GM12873 (cell line): Measurements from ENCODE around the gene ISG20L2.

Experiments
- CTCF ChIP-seq: IDR thresholded peaks from 2 replicates; pipeline ENCODE4 v1.5.1; 2012; ENCODE audit warnings: low read depth, mild to moderate bottlenecking, moderate library complexity, low read length, control low read depth; ENCODE audit not compliant: insufficient read depth; ENCODE audit errors: missing control alignments

The ISG20L2 gene

GRCh38 chr1:156707417-156708217 lies 20.9 kb downstream of the ISG20L2 start:
- TF ChIP-seq CTCF: no peak

GRCh38 chr1:156706657-156707416 lies 21.7 kb downstream of the ISG20L2 start:
- TF ChIP-seq CTCF: no peak

- peak; percentile 80 for TF ChIP-seq CTCF
These were observed 22.5 kb downstream of the ISG20L2 start for GRCh38 chr1:156705918-156706656.

GRCh38 chr1:156705321-156705917 lies 23.1 kb downstream of the ISG20L2 start, which contains the start of gene CRABP2:
CRABP2 (minus strand) TSS chr1:156705583; CDS start chr1:156705446, 137 bp downstream.
- TF ChIP-seq CTCF: no peak

- TF ChIP-seq CTCF: no peak
These were observed 23.6 kb downstream of the ISG20L2 start for GRCh38 chr1:156704930-156705320.

- TF ChIP-seq CTCF: no peak
These were observed 24.3 kb downstream of the ISG20L2 start for GRCh38 chr1:156704166-156704711.
